ENCODE results near the gene SORCS2. TPM values are rescaled to one million over a fixed set of nuclear protein-coding genes. Genes with fewer than 3 reads are reported as not detected.

The SORCS2 gene
- total RNA-seq, 4 donors from 2014 or later: 1.1 to 2.5 (median 2.0) TPM

GRCh38 chr4:7420661-7421040 is 228.3 kb downstream of the SORCS2 start:
- Histone ChIP-seq H3K9me3 (no peaks in the 10 kb centered on the region), H3K27me3 (peaks cover 0 to 11% (median 0%) of the 10 kb centered on the region in 4 donors), H3K4me3 (no peak overlapping the region), H3K36me3 (no peaks in the 10 kb centered on the region), H3K4me1 (peaks cover 0 to 29% (median 6%) of the 10 kb centered on the region in 3 donors), H3K27ac (no peak overlapping the region)
- 24 to 55% methylated on average over 3 to 4 of the region's 14 CpGs for WGBS, 2 donors
- intact Hi-C loops (cut with DNase I): no loop called here
- DNase-seq: no peak
- TF ChIP-seq CTCF (IDR thresholded peaks at IDR 0.05) (no peak), POLR2A (IDR thresholded peaks at IDR 0.05) (no peak)

GRCh38 chr4:7421356-7422150 is 229.2 kb downstream of the SORCS2 start:
- H3K9me3 ChIP-seq: no peaks in the 10 kb centered on the region
- H3K27me3 ChIP-seq: peaks cover 0 to 11% (median 0%) of the 10 kb centered on the region in 4 donors
- TF ChIP-seq POLR2A (IDR thresholded peaks at IDR 0.05) (no peak), CTCF (IDR thresholded peaks at IDR 0.05) (no peak)
- intact Hi-C loops (cut with DNase I): no loop called here
- peaks cover 0 to 29% (median 6%) of the 10 kb centered on the region in 3 donors for H3K4me1 ChIP-seq
- no peak for DNase-seq
- 75 to 85% methylated on average over 11 of the region's 24 CpGs for WGBS, 2 donors
- H3K36me3 ChIP-seq: no peaks in the 10 kb centered on the region
- H3K4me3 ChIP-seq: no peak overlapping the region
- no peak overlapping the region for H3K27ac ChIP-seq

- no peak for DNase-seq
- Histone ChIP-seq H3K27me3 (peaks cover 0 to 11% (median 0%) of the 10 kb centered on the region in 4 donors), H3K27ac (no peak overlapping the region), H3K4me1 (peaks cover 0 to 29% (median 6%) of the 10 kb centered on the region in 3 donors), H3K4me3 (no peak overlapping the region), H3K9me3 (no peaks in the 10 kb centered on the region), H3K36me3 (no peaks in the 10 kb centered on the region)
- WGBS, 2 donors: 95 to 97% methylated on average over 9 to 11 of the region's 19 CpGs
- intact Hi-C loops (cut with DNase I): no loop called here
- TF ChIP-seq CTCF (IDR thresholded peaks at IDR 0.05): no peak
- TF ChIP-seq POLR2A (IDR thresholded peaks at IDR 0.05): no peak
Observed at GRCh38 chr4:7422151-7422897, 230.0 kb downstream of the SORCS2 start.

GRCh38 chr4:7422898-7423180 is 230.5 kb downstream of the SORCS2 start:
- WGBS, 2 donors: 86 to 93% methylated on average over 8 to 9 of the region's 9 CpGs
- DNase-seq: no peak
- intact Hi-C loops (cut with DNase I): no loop called here

More at GRCh38 chr4:7422898-7423180, 230.5 kb downstream of the SORCS2 start:
- Histone ChIP-seq H3K36me3 (no peaks in the 10 kb centered on the region), H3K4me1 (peaks cover 0 to 29% (median 6%) of the 10 kb centered on the region in 3 donors), H3K9me3 (no peaks in the 10 kb centered on the region), H3K4me3 (no peak overlapping the region), H3K27me3 (peaks cover 0 to 11% (median 0%) of the 10 kb centered on the region in 4 donors), H3K27ac (no peak overlapping the region)
- TF ChIP-seq CTCF (IDR thresholded peaks at IDR 0.05) (no peak), POLR2A (IDR thresholded peaks at IDR 0.05) (no peak)

All from esophagus squamous epithelium (tissue), 5 donors.